ENCODE results near the gene ADCY3. TPM values are rescaled to one million over a fixed set of nuclear protein-coding genes. Genes with fewer than 3 reads are reported as not detected.

Gene ADCY3
- total and polyA plus RNA-seq, 10 of the 15 experiments (the other 5 are each of a cell fraction or from before 2014, with no cell fraction given): 2.8 to 102 (median 50.4) TPM

GRCh38 chr2:24859968-24860600 lies 60.0 kb downstream of the ADCY3 start:
- H3K4me1 ChIP-seq (ENCODE audit: control insufficient read depth, insufficient read depth, low read length): no peaks in the 10 kb centered on the region
- no peaks in the 10 kb centered on the region; the same call in none of the 2 replicates for H3K79me2 ChIP-seq (ENCODE audit: control insufficient read depth, insufficient read depth, low read length)
- no peak for ATAC-seq
- POLR2A ChIA-PET: no interaction called here
- DNase-seq (ENCODE audit: low read depth, low spot score): no peak
- no peak overlapping the region for H3K4me3 ChIP-seq
- no peaks in the 10 kb centered on the region for H3K27me3 ChIP-seq (replicated peaks in 1 of 2; ENCODE audit: control insufficient read depth in 2 of 2, insufficient read depth in 2 of 2, low read length in 1 of 2)
- H3K27ac ChIP-seq (ENCODE audit: control insufficient read depth, insufficient read depth): no peak overlapping the region
- intact Hi-C loops (cut with micrococcal nuclease; ENCODE audit: unreplicated experiment): no loop called here
- no peak for FAIRE-seq
- in situ Hi-C loops (cut with MboI): no loop called here
- BruUV-seq (replicated peaks): no TSS peak
- no peaks in the 10 kb centered on the region for H3K9me3 ChIP-seq (replicated peaks; ENCODE audit: control insufficient read depth, insufficient read depth, low read length)
- RAD21 ChIA-PET (ENCODE audit: unreplicated experiment): no interaction called here
- H3K4me2 ChIP-seq (ENCODE audit: control insufficient read depth, insufficient read depth): no peak overlapping the region
- H2AFZ ChIP-seq (ENCODE audit: control insufficient read depth, low read depth, low read length): no peak overlapping the region
- TF ChIP-seq CHD4 (IDR thresholded peaks at IDR 0.05): no peak
- no peak for TF ChIP-seq ESRRA (IDR thresholded peaks at IDR 0.05; ENCODE audit: low read length)
- no peak for TF ChIP-seq HDAC2 (IDR thresholded peaks at IDR 0.05)
- TF ChIP-seq ZNF217 (IDR thresholded peaks at IDR 0.05): no peak
- CTCF ChIA-PET: no interaction called here
- no peak overlapping the region for H3K9ac ChIP-seq (ENCODE audit: control insufficient read depth, insufficient read depth, low read length)
- SMC1A ChIA-PET (ENCODE audit: uncharacterized antibody, unreplicated experiment): no interaction called here
- WGBS (ENCODE audit: insufficient coverage, insufficient replicate concordance, low lambda C conversion rate, missing lambda C conversion rate): 92% methylated on average over 15 of the region's 15 CpGs
- H4K20me1 ChIP-seq (ENCODE audit: control insufficient read depth, insufficient read depth): no peaks in the 10 kb centered on the region
- peaks cover 7 to 12% of the 10 kb centered on the region in 2 experiments; a peak in 3 of 4 replicates for H3K36me3 ChIP-seq (ENCODE audit: control insufficient read depth in 2 of 2, insufficient read depth in 2 of 2, low read length in 1 of 2)

GRCh38 chr2:24858996-24859395 lies 61.0 kb downstream of the ADCY3 start:
- WGBS (ENCODE audit: insufficient coverage, insufficient replicate concordance, low lambda C conversion rate, missing lambda C conversion rate): 99% methylated on average over 11 of the region's 13 CpGs
- DNase-seq (ENCODE audit: low read depth, low spot score): no peak
- CTCF ChIA-PET: no interaction called here
- SMC1A ChIA-PET (ENCODE audit: uncharacterized antibody, unreplicated experiment): no interaction called here
- no peak for ATAC-seq
- FAIRE-seq: no peak
- Histone ChIP-seq H3K27me3 (replicated peaks in 1 of 2; ENCODE audit: control insufficient read depth in 2 of 2, insufficient read depth in 2 of 2, low read length in 1 of 2) (no peaks in the 10 kb centered on the region), H3K9me3 (replicated peaks; ENCODE audit: control insufficient read depth, insufficient read depth, low read length) (no peaks in the 10 kb centered on the region), H3K27ac (ENCODE audit: control insufficient read depth, insufficient read depth) (no peak overlapping the region), H3K36me3 (ENCODE audit: control insufficient read depth in 2 of 2, insufficient read depth in 2 of 2, low read length in 1 of 2) (peaks cover 4 to 12% of the 10 kb centered on the region in 2 experiments; a peak in 3 of 4 replicates), H4K20me1 (ENCODE audit: control insufficient read depth, insufficient read depth) (no peaks in the 10 kb centered on the region), H3K9ac (ENCODE audit: control insufficient read depth, insufficient read depth, low read length) (no peak overlapping the region), H3K79me2 (ENCODE audit: control insufficient read depth, insufficient read depth, low read length) (no peaks in the 10 kb centered on the region; the same call in none of the 2 replicates), H3K4me1 (ENCODE audit: control insufficient read depth, insufficient read depth, low read length) (no peaks in the 10 kb centered on the region), H3K4me2 (ENCODE audit: control insufficient read depth, insufficient read depth) (no peak overlapping the region), H3K4me3 (no peak overlapping the region), H2AFZ (ENCODE audit: control insufficient read depth, low read depth, low read length) (no peak overlapping the region)
- BruUV-seq (replicated peaks): no TSS peak
- intact Hi-C loops (cut with micrococcal nuclease; ENCODE audit: unreplicated experiment): no loop called here
- in situ Hi-C loops (cut with MboI): no loop called here
- RAD21 ChIA-PET (ENCODE audit: unreplicated experiment): no interaction called here
- POLR2A ChIA-PET: no interaction called here
- TF ChIP-seq ZBTB4 (CRISPR knock-in tag; IDR thresholded peaks at IDR 0.05) (no peak), BACH1 (IDR thresholded peaks at IDR 0.05; ENCODE audit: borderline replicate concordance) (no peak), ZZZ3 (IDR thresholded peaks at IDR 0.05; ENCODE audit: control insufficient read depth, insufficient read length, low read depth) (no peak), BCL3 (IDR thresholded peaks at IDR 0.05; ENCODE audit: borderline replicate concordance, insufficient read depth, low read depth, low read length, poor library complexity, severe bottlenecking) (no peak), BMI1 (IDR thresholded peaks at IDR 0.05; ENCODE audit: borderline replicate concordance) (no peak), EED (IDR thresholded peaks at IDR 0.05; ENCODE audit: low read depth) (no peak), MYC (IDR thresholded peaks at IDR 0.05; ENCODE audit: insufficient read depth, insufficient read length, insufficient replicate concordance, low read length, severe bottlenecking) (no peak), RAD51 (IDR thresholded peaks at IDR 0.05) (no peak)
